Activated B cell treated with CpG ODN at 0.5 μM for 24 hours (primary cell): ENCODE results near the gene SETD1B. TPM values are rescaled to one million over a fixed set of nuclear protein-coding genes. Genes with fewer than 3 reads are reported as not detected.
"Not testable (repeated sequence)": the region's sequence is repeated elsewhere in the genome, so short reads cannot be mapped to it uniquely, and the experiment has no call there.

Experiments
- ATAC-seq: fragments of 200-7000 bp; cut with Tn5 transposase; one replicate; pipeline ENCODE4 v1.10.0; 2021; ENCODE audit warnings: low read depth, mild to moderate bottlenecking, moderate library complexity
- CTCF ChIA-PET: fragments of 350-600 bp; sonication (Branson Sonifier 250); formaldehyde crosslinking; loops from one replicate; lab custom pipeline; 2021; ENCODE audit warnings: antibody characterized with exemption; lab: Charles Lee
- POLR2A ChIA-PET: fragments of 350-600 bp; sonication (Branson Sonifier 250); formaldehyde crosslinking; loops from one replicate; lab custom pipeline; 2021; ENCODE audit warnings: antibody characterized with exemption; lab: Charles Lee
- DNase-seq: peaks from one replicate; pipeline ENCODE4 v3.0.0; 2022
- H3K27ac Mint-ChIP-seq: one replicate; pipeline ENCODE4 v1.8.0; 2020; ENCODE audit warnings: mixed read lengths
- H3K27me3 Mint-ChIP-seq: one replicate; pipeline ENCODE4 v1.8.0; 2021; ENCODE audit warnings: mixed read lengths
- H3K36me3 Mint-ChIP-seq: one replicate; pipeline ENCODE4 v1.8.0; 2021; ENCODE audit warnings: low read depth, mixed read lengths
- H3K4me1 Mint-ChIP-seq: one replicate; pipeline ENCODE4 v1.8.0; 2021; ENCODE audit warnings: mixed read lengths
- H3K4me3 Mint-ChIP-seq: one replicate; pipeline ENCODE4 v1.8.0; 2020; ENCODE audit warnings: mild to moderate bottlenecking, mixed read lengths
- H3K9me3 Mint-ChIP-seq: one replicate; pipeline ENCODE4 v1.8.0; 2020; ENCODE audit warnings: mixed read lengths
- CTCF ChIP-seq: fragments of 200-600 bp; IDR thresholded peaks from one replicate; pipeline ENCODE4 v1.8.0; 2022; ENCODE audit warnings: antibody characterized with exemption, mild to moderate bottlenecking
- intact Hi-C: fragments of 100-400 bp; cut with micrococcal nuclease; formaldehyde crosslinking; loops from one replicate; pipeline ENCODE4 v1.15.1; 2024
- total RNA-seq: library from RNA; stranded (reverse); gene quantifications from 2 replicates; pipeline ENCODE4 v1.2.3, GENCODE V29; 2022

Gene SETD1B
- total RNA-seq, 1 donor from 2014 or later = 40.3 TPM

- peaks cover 15% of the 10 kb centered on the region for H3K4me1 Mint-ChIP-seq
- CTCF ChIA-PET = interaction anchor here (1.3 kb wide), 1 partner anchor 46 kb away, joined by 3 read pairs; no protein-coding TSS in a partner anchor
- POLR2A ChIA-PET = interaction anchor here (0.5 to 1.7 kb wide), 3 partner anchors 40 to 780 kb away, joined by 4 to 9 read pairs (median 4); no protein-coding TSS in a partner anchor
- H3K27me3 Mint-ChIP-seq = no peaks in the 10 kb centered on the region
- intact Hi-C loops = loop anchor here (1.0 to 10.0 kb wide), 6 partner anchors 37 to 385 kb away; partner anchors contain the start of genes DIABLO and TMEM120B
- peak overlapping the region; percentile 88 for H3K27ac Mint-ChIP-seq
- TF ChIP-seq CTCF = no peak
- H3K36me3 Mint-ChIP-seq = peaks cover 3% of the 10 kb centered on the region
- ATAC-seq (no peak), DNase-seq (no peak)
- H3K9me3 Mint-ChIP-seq = no peaks in the 10 kb centered on the region
- peak overlapping the region; percentile 97 for H3K4me3 Mint-ChIP-seq
These were observed 36.4 kb downstream of the SETD1B start for GRCh38 chr12:121839993-121840761.

GRCh38 chr12:121843236-121843982 lies 39.6 kb downstream of the SETD1B start:
- ChIA-PET POLR2A (interaction anchor here (0.8 kb wide), 1 partner anchor 137 kb away, joined by 3 read pairs; no protein-coding TSS in a partner anchor), CTCF (no interaction called here)
- Mint-ChIP-seq H3K4me1 (peaks cover 15% of the 10 kb centered on the region), H3K27ac (no peak overlapping the region), H3K4me3 (no peak overlapping the region), H3K27me3 (no peaks in the 10 kb centered on the region), H3K36me3 (peaks cover 3% of the 10 kb centered on the region), H3K9me3 (no peaks in the 10 kb centered on the region)
- DNase-seq = no peak
- intact Hi-C loops = no loop called here
- TF ChIP-seq CTCF = no peak
- no peak for ATAC-seq

- intact Hi-C loops = no loop called here
- TF ChIP-seq CTCF = no peak
- Mint-ChIP-seq H3K4me1 (no peaks in the 10 kb centered on the region), H3K27me3 (no peaks in the 10 kb centered on the region), H3K27ac (no peak overlapping the region), H3K9me3 (no peaks in the 10 kb centered on the region), H3K4me3 (no peak overlapping the region), H3K36me3 (no peaks in the 10 kb centered on the region)
- ATAC-seq (no peak), DNase-seq (no peak)
- ChIA-PET POLR2A (interaction anchor here (0.6 kb wide), 2 partner anchors 445 to 717 kb away, joined by 7 to 8 read pairs; no protein-coding TSS in a partner anchor), CTCF (no interaction called here)
These were observed 41.9 kb downstream of the SETD1B start for GRCh38 chr12:121845701-121846100.

GRCh38 chr12:121849211-121849610 lies 45.4 kb downstream of the SETD1B start:
- Mint-ChIP-seq H3K27me3 (peaks cover 2% of the 10 kb centered on the region), H3K9me3 (no peaks in the 10 kb centered on the region), H3K36me3 (no peaks in the 10 kb centered on the region), H3K27ac (no peak overlapping the region), H3K4me3 (no peak overlapping the region), H3K4me1 (no peaks in the 10 kb centered on the region)
- intact Hi-C loops = no loop called here
- CTCF ChIA-PET = no interaction called here
- no peak for TF ChIP-seq CTCF
- ATAC-seq = no peak
- POLR2A ChIA-PET = no interaction called here
- DNase-seq = no peak

- intact Hi-C loops = no loop called here
- TF ChIP-seq CTCF = no peak
- no peak overlapping the region for H3K4me3 Mint-ChIP-seq
- no peaks in the 10 kb centered on the region for H3K4me1 Mint-ChIP-seq
- ChIA-PET CTCF (no interaction called here), POLR2A (no interaction called here)
- H3K27me3 Mint-ChIP-seq = peaks cover 2% of the 10 kb centered on the region
- H3K27ac Mint-ChIP-seq = no peak overlapping the region
- H3K36me3 Mint-ChIP-seq = no peaks in the 10 kb centered on the region
- DNase-seq = no peak
- ATAC-seq = no peak
- no peaks in the 10 kb centered on the region for H3K9me3 Mint-ChIP-seq
These were observed 45.9 kb downstream of the SETD1B start for GRCh38 chr12:121849665-121850064.

GRCh38 chr12:121852392-121852791 lies 48.6 kb downstream of the SETD1B start:
- H3K9me3 Mint-ChIP-seq, intact Hi-C loops, DNase-seq, H3K4me1 Mint-ChIP-seq, CTCF ChIA-PET, H3K27me3 Mint-ChIP-seq, H3K4me3 Mint-ChIP-seq, ATAC-seq, H3K36me3 Mint-ChIP-seq, H3K27ac Mint-ChIP-seq, POLR2A ChIA-PET: not testable (repeated sequence)
